ENCODE results near the gene PLEKHH1. TPM values are rescaled to one million over a fixed set of nuclear protein-coding genes. Genes with fewer than 3 reads are reported as not detected.

The PLEKHH1 gene
- total RNA-seq, 1 donor from 2014 or later = 25.3 TPM

GRCh38 chr14:67580336-67581171 is 47.5 kb downstream of the PLEKHH1 start:
- DNase-seq (ENCODE audit: extremely low spot score, unreplicated experiment) = no peak
- Mint-ChIP-seq H3K9me3 (no peaks in the 10 kb centered on the region), H3K36me3 (no peaks in the 10 kb centered on the region), H3K27me3 (no peaks in the 10 kb centered on the region), H3K4me1 (ENCODE audit: unreplicated experiment) (no peaks in the 10 kb centered on the region), H3K4me3 (no peak overlapping the region), H3K27ac (no peak overlapping the region)
- TF ChIP-seq, protein P1, sequence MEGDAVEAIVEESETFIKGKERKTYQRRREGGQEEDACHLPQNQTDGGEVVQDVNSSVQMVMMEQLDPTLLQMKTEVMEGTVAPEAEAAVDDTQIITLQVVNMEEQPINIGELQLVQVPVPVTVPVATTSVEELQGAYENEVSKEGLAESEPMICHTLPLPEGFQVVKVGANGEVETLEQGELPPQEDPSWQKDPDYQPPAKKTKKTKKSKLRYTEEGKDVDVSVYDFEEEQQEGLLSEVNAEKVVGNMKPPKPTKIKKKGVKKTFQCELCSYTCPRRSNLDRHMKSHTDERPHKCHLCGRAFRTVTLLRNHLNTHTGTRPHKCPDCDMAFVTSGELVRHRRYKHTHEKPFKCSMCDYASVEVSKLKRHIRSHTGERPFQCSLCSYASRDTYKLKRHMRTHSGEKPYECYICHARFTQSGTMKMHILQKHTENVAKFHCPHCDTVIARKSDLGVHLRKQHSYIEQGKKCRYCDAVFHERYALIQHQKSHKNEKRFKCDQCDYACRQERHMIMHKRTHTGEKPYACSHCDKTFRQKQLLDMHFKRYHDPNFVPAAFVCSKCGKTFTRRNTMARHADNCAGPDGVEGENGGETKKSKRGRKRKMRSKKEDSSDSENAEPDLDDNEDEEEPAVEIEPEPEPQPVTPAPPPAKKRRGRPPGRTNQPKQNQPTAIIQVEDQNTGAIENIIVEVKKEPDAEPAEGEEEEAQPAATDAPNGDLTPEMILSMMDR (conservative IDR thresholded peaks at IDR 0.05) = no peak

GRCh38 chr14:67581643-67582042 is 48.6 kb downstream of the PLEKHH1 start:
- Mint-ChIP-seq H3K27me3 (no peaks in the 10 kb centered on the region), H3K9me3 (no peaks in the 10 kb centered on the region), H3K27ac (no peak overlapping the region), H3K4me1 (ENCODE audit: unreplicated experiment) (no peaks in the 10 kb centered on the region), H3K36me3 (peaks cover 6% of the 10 kb centered on the region), H3K4me3 (no peak overlapping the region)
- DNase-seq (ENCODE audit: extremely low spot score, unreplicated experiment) = no peak
- TF ChIP-seq, protein P1 (conservative IDR thresholded peaks at IDR 0.05) = no peak

GRCh38 chr14:67582061-67582460 is 49.0 kb downstream of the PLEKHH1 start:
- Mint-ChIP-seq H3K4me3 (no peak overlapping the region), H3K27ac (no peak overlapping the region), H3K27me3 (no peaks in the 10 kb centered on the region), H3K36me3 (peaks cover 6% of the 10 kb centered on the region), H3K9me3 (no peaks in the 10 kb centered on the region), H3K4me1 (ENCODE audit: unreplicated experiment) (no peaks in the 10 kb centered on the region)
- TF ChIP-seq, protein P1 (conservative IDR thresholded peaks at IDR 0.05) = no peak
- no peak for DNase-seq (ENCODE audit: extremely low spot score, unreplicated experiment)

GRCh38 chr14:67583711-67584644 is 50.9 kb downstream of the PLEKHH1 start:
- no peak for DNase-seq (ENCODE audit: extremely low spot score, unreplicated experiment)
- TF ChIP-seq, protein P1 (conservative IDR thresholded peaks at IDR 0.05) = peak; percentile 78
- Mint-ChIP-seq H3K27ac (peak overlapping the region; percentile 48), H3K9me3 (no peaks in the 10 kb centered on the region), H3K36me3 (peaks cover 6% of the 10 kb centered on the region), H3K27me3 (no peaks in the 10 kb centered on the region), H3K4me3 (no peak overlapping the region), H3K4me1 (ENCODE audit: unreplicated experiment) (no peaks in the 10 kb centered on the region)

- Mint-ChIP-seq H3K9me3 (no peaks in the 10 kb centered on the region), H3K27me3 (no peaks in the 10 kb centered on the region), H3K4me3 (no peak overlapping the region), H3K4me1 (ENCODE audit: unreplicated experiment) (no peaks in the 10 kb centered on the region), H3K27ac (no peak overlapping the region), H3K36me3 (peaks cover 6% of the 10 kb centered on the region)
- TF ChIP-seq, protein P1 (conservative IDR thresholded peaks at IDR 0.05) = no peak
- DNase-seq (ENCODE audit: extremely low spot score, unreplicated experiment) = no peak
Observed at GRCh38 chr14:67584978-67585377, 51.9 kb downstream of the PLEKHH1 start.
